Liver (tissue), 3 donors: ENCODE data around the gene KAT6B.

Experiments
- EGR1 ChIP-seq, 2 donors: IDR thresholded peaks; 2 replicates each; pipeline ENCODE4 v1.6.1; 2016 to 2018; ENCODE audit warnings: antibody characterized with exemption in 2 of 2, low read depth in 2 of 2
- FOXA1 ChIP-seq: IDR thresholded peaks from 2 replicates; pipeline ENCODE4 v1.6.1; 2016; ENCODE audit warnings: antibody characterized with exemption
- JUND ChIP-seq, 2 donors: IDR thresholded peaks; 2 replicates each; pipeline ENCODE4 v1.6.1; 2016; ENCODE audit warnings: antibody characterized with exemption in 2 of 2
- SP1 ChIP-seq: IDR thresholded peaks from 2 replicates; pipeline ENCODE4 v1.6.1; 2018; ENCODE audit warnings: antibody characterized with exemption, mild to moderate bottlenecking
- TAF1 ChIP-seq: conservative IDR thresholded peaks from 2 replicates; pipeline ENCODE4 v1.6.1; 2016; ENCODE audit warnings: antibody characterized with exemption, mild to moderate bottlenecking
- TF ChIP-seq, protein P1 (sequence below): fragments of 150-350 bp; IDR thresholded peaks from 2 replicates; pipeline ENCODE4 v1.5.1; 2017; ENCODE audit warnings: improper control_type of control experiment, low read depth, low read length; ENCODE audit not compliant: missing input control
- TF ChIP-seq, protein P2 (sequence below): IDR thresholded peaks from 2 replicates; pipeline ENCODE4 v1.6.1; 2016; ENCODE audit warnings: antibody characterized with exemption
- TF ChIP-seq, protein P3 (sequence below): IDR thresholded peaks from 2 replicates; pipeline ENCODE4 v1.6.1; 2016; ENCODE audit warnings: antibody characterized with exemption, mild to moderate bottlenecking
- donor health status: healthy.
- donor health status: healthy.

DNA sequence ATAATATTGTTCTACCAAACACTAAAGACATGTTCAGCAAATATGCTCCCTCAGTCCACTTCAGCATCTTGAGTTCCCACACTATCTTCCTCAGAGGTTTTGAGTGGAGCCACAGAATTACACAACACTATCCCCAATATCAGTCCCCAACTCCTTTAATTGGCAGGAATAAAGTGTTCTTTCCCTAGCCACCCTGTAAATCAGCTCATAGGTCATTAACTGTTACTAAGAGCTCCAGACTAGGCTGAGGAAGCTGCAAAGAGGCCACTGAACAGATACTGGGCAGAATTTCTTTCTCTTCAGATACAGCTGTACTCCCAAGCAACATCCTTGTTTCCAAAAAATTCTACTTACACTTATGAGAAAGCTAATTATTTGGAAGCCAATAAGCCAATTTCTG, 11.6 kb upstream of the KAT6B start:
- TF ChIP-seq, protein P1, sequence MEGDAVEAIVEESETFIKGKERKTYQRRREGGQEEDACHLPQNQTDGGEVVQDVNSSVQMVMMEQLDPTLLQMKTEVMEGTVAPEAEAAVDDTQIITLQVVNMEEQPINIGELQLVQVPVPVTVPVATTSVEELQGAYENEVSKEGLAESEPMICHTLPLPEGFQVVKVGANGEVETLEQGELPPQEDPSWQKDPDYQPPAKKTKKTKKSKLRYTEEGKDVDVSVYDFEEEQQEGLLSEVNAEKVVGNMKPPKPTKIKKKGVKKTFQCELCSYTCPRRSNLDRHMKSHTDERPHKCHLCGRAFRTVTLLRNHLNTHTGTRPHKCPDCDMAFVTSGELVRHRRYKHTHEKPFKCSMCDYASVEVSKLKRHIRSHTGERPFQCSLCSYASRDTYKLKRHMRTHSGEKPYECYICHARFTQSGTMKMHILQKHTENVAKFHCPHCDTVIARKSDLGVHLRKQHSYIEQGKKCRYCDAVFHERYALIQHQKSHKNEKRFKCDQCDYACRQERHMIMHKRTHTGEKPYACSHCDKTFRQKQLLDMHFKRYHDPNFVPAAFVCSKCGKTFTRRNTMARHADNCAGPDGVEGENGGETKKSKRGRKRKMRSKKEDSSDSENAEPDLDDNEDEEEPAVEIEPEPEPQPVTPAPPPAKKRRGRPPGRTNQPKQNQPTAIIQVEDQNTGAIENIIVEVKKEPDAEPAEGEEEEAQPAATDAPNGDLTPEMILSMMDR, result no peak
- TF ChIP-seq EGR1 (IDR thresholded peaks at IDR 0.05; ENCODE audit: low read depth in 2 of 2), result no peak
- TF ChIP-seq SP1, result no peak
- TF ChIP-seq, protein P2, sequence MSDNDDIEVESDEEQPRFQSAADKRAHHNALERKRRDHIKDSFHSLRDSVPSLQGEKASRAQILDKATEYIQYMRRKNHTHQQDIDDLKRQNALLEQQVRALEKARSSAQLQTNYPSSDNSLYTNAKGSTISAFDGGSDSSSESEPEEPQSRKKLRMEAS, result no peak
- TF ChIP-seq, protein P3, sequence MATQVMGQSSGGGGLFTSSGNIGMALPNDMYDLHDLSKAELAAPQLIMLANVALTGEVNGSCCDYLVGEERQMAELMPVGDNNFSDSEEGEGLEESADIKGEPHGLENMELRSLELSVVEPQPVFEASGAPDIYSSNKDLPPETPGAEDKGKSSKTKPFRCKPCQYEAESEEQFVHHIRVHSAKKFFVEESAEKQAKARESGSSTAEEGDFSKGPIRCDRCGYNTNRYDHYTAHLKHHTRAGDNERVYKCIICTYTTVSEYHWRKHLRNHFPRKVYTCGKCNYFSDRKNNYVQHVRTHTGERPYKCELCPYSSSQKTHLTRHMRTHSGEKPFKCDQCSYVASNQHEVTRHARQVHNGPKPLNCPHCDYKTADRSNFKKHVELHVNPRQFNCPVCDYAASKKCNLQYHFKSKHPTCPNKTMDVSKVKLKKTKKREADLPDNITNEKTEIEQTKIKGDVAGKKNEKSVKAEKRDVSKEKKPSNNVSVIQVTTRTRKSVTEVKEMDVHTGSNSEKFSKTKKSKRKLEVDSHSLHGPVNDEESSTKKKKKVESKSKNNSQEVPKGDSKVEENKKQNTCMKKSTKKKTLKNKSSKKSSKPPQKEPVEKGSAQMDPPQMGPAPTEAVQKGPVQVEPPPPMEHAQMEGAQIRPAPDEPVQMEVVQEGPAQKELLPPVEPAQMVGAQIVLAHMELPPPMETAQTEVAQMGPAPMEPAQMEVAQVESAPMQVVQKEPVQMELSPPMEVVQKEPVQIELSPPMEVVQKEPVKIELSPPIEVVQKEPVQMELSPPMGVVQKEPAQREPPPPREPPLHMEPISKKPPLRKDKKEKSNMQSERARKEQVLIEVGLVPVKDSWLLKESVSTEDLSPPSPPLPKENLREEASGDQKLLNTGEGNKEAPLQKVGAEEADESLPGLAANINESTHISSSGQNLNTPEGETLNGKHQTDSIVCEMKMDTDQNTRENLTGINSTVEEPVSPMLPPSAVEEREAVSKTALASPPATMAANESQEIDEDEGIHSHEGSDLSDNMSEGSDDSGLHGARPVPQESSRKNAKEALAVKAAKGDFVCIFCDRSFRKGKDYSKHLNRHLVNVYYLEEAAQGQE, result no peak
- TF ChIP-seq FOXA1, result no peak
- TF ChIP-seq TAF1, result no peak
- no peak for TF ChIP-seq JUND (IDR thresholded peaks at IDR 0.05)
